GM12878 (cell line): ENCODE measurements around the gene CETP. TPM values are rescaled to one million over a fixed set of nuclear protein-coding genes. Genes with fewer than 3 reads are reported as not detected.

Experiments
- ATAC-seq: fragments of 200-7000 bp; cut with Tn5 transposase; 3 replicates; pipeline ENCODE4 v1.9.1; 2020; ENCODE audit warnings: mild to moderate bottlenecking, moderate library complexity
- BruUV-seq: library from RNA; stranded (reverse); fragments of 400-500 nt; replicated peaks from 2 replicates; lab custom pipeline; 2021; lab: Mats Ljungman, UMichigan
- CTCF ChIA-PET: fragments of 300-600 bp; sonication (Branson Sonifier 250); formaldehyde crosslinking; extraction: SDS; loops from one replicate; lab custom pipeline; 2021; ENCODE audit warnings: inconsistent platforms; lab: Yijun Ruan, JAX
- POLR2A ChIA-PET: fragments of 350-600 bp; formaldehyde crosslinking; extraction: SDS; loops from one replicate; lab custom pipeline; 2021; ENCODE audit warnings: inconsistent platforms; lab: Charles Lee
- RAD21 ChIA-PET: fragments of 300-600 bp; sonication (Branson Sonifier 250); formaldehyde crosslinking; loops from one replicate; lab custom pipeline; 2023; ENCODE audit warnings: antibody characterized with exemption; ENCODE audit not compliant: unreplicated experiment; lab: Charles Lee
- SMC1A ChIA-PET: fragments of 300-600 bp; sonication (Branson Sonifier 250); formaldehyde crosslinking; loops from one replicate; lab custom pipeline; 2023; ENCODE audit not compliant: unreplicated experiment, uncharacterized antibody; lab: Charles Lee
- DNase-seq: peaks from one replicate; pipeline ENCODE4 v3.0.0-alpha.2; 2011; ENCODE audit warnings: low read depth, low spot score
- FAIRE-seq: peaks from 3 replicates; lab custom pipeline; 2011; peaks lifted over from hg19 to GRCh38; lab: Jason Lieb, UNC
- H2AFZ ChIP-seq: 2 replicates; pipeline ENCODE4 v1.6.0; 2011; ENCODE audit warnings: low read depth, low read length, control low read depth; ENCODE audit not compliant: control insufficient read depth
- H3K27ac ChIP-seq: 2 replicates; pipeline ENCODE4 v1.5.1; 2011; ENCODE audit warnings: control low read depth; ENCODE audit not compliant: control insufficient read depth, insufficient read depth
- H3K27me3 ChIP-seq, 2 experiments: replicated peaks in 1 of 2; 2 replicates each; pipeline versions ENCODE4 v1.6.0 to v1.6.1; 2011; ENCODE audit warnings: low read length in 1 of 2; ENCODE audit not compliant: control insufficient read depth in 2 of 2, insufficient read depth in 2 of 2
- H3K36me3 ChIP-seq, 2 experiments: 2 replicates each; pipeline ENCODE4 v1.5.1; 2011; ENCODE audit warnings: low read length in 1 of 2; ENCODE audit not compliant: control insufficient read depth in 2 of 2, insufficient read depth in 2 of 2
- H3K4me1 ChIP-seq: 2 replicates; pipeline ENCODE4 v1.6.1; 2011; ENCODE audit warnings: mild to moderate bottlenecking, low read length, moderate library complexity, mixed read lengths; ENCODE audit not compliant: control insufficient read depth, insufficient read depth
- H3K4me2 ChIP-seq: 2 replicates; pipeline ENCODE4 v1.6.0; 2011; ENCODE audit warnings: control low read depth; ENCODE audit not compliant: control insufficient read depth, insufficient read depth
- H3K4me3 ChIP-seq: fragments of 200-600 bp; sonication (generic); 2 replicates; pipeline ENCODE4 v1.5.1; 2016
- H3K79me2 ChIP-seq: 2 replicates; pipeline ENCODE4 v1.6.0; 2011; ENCODE audit warnings: low read length; ENCODE audit not compliant: control insufficient read depth, insufficient read depth
- H3K9ac ChIP-seq: 2 replicates; pipeline ENCODE4 v1.8.0; 2011; ENCODE audit warnings: low read length, control low read depth, mixed read lengths; ENCODE audit not compliant: control insufficient read depth, insufficient read depth
- H3K9me3 ChIP-seq: replicated peaks from 3 replicates; pipeline ENCODE4 v1.5.1; 2011; ENCODE audit warnings: mild to moderate bottlenecking, low read length; ENCODE audit not compliant: control insufficient read depth, insufficient read depth
- H4K20me1 ChIP-seq: 2 replicates; pipeline ENCODE4 v1.6.0; 2011; ENCODE audit not compliant: control insufficient read depth, insufficient read depth
- BCL3 ChIP-seq: IDR thresholded peaks from 2 replicates; pipeline ENCODE4 v1.6.1; 2011; ENCODE audit warnings: borderline replicate concordance, low read depth, mild to moderate bottlenecking, moderate library complexity, low read length; ENCODE audit not compliant: insufficient read depth, poor library complexity, severe bottlenecking
- DPF2 ChIP-seq: fragments of 450-650 bp; IDR thresholded peaks from 2 replicates; pipeline ENCODE4 v1.6.1; 2017; ENCODE audit warnings: mild to moderate bottlenecking
- FOXM1 ChIP-seq: IDR thresholded peaks from 2 replicates; pipeline ENCODE4 v1.6.1; 2012; ENCODE audit warnings: low read depth, mild to moderate bottlenecking, inconsistent platforms, low read length, moderate library complexity
- HCFC1 ChIP-seq: fragments of 150-350 bp; IDR thresholded peaks from 2 replicates; pipeline ENCODE4 v1.6.1; 2014; ENCODE audit warnings: low read length
- HDAC2 ChIP-seq: fragments of 200-600 bp; sonication (generic); IDR thresholded peaks from 2 replicates; pipeline ENCODE4 v1.6.1; 2017
- JUNB ChIP-seq: IDR thresholded peaks from 2 replicates; pipeline ENCODE4 v1.6.1; 2016; ENCODE audit warnings: antibody characterized with exemption, mild to moderate bottlenecking
- NFXL1 ChIP-seq: fragments of 450-650 bp; IDR thresholded peaks from 2 replicates; pipeline ENCODE4 v1.6.1; 2017; ENCODE audit warnings: antibody characterized with exemption, mild to moderate bottlenecking, borderline replicate concordance
- NRF1 ChIP-seq: conservative IDR thresholded peaks from 2 replicates; pipeline ENCODE4 v1.6.1; 2011; ENCODE audit warnings: mild to moderate bottlenecking, low read depth, low read length, improper control_type of control experiment
- REST ChIP-seq: IDR thresholded peaks from 2 replicates; pipeline ENCODE4 v1.6.1; 2012; ENCODE audit warnings: mild to moderate bottlenecking, low read depth, low read length
- RFX5 ChIP-seq: IDR thresholded peaks from 2 replicates; pipeline ENCODE4 v1.6.1; 2011; ENCODE audit warnings: low read depth, low read length, improper control_type of control experiment
- SIX5 ChIP-seq: IDR thresholded peaks from 2 replicates; pipeline ENCODE4 v1.6.1; 2011; ENCODE audit warnings: mild to moderate bottlenecking, low read depth, low read length, moderate library complexity; ENCODE audit not compliant: severe bottlenecking
- SMAD5 ChIP-seq: IDR thresholded peaks from 2 replicates; pipeline ENCODE4 v1.6.1; 2016; ENCODE audit warnings: antibody characterized with exemption, low read depth
- SRF ChIP-seq, 2 experiments: IDR thresholded peaks; 2 replicates each; pipeline ENCODE4 v1.6.1; 2011; ENCODE audit warnings: low read depth in 2 of 2, low read length in 2 of 2, mild to moderate bottlenecking in 1 of 2, moderate library complexity in 1 of 2
- SUPT20H ChIP-seq: IDR thresholded peaks from 2 replicates; pipeline ENCODE4 v1.6.1; 2011; ENCODE audit warnings: low read depth, mild to moderate bottlenecking, low read length, moderate library complexity, borderline replicate concordance; ENCODE audit not compliant: control insufficient read depth
- TCF3 ChIP-seq: IDR thresholded peaks from 2 replicates; pipeline ENCODE4 v1.6.1; 2012; ENCODE audit warnings: low read depth, mild to moderate bottlenecking, low read length, borderline replicate concordance; ENCODE audit not compliant: insufficient read depth
- ZBED1 ChIP-seq: IDR thresholded peaks from 2 replicates; pipeline ENCODE4 v1.6.1; 2016; ENCODE audit warnings: borderline replicate concordance
- ZNF274 ChIP-seq: IDR thresholded peaks from one replicate; pipeline ENCODE4 v1.8.0; 2011; ENCODE audit not compliant: insufficient read length, insufficient read depth
- ZNF384 ChIP-seq: IDR thresholded peaks from 2 replicates; pipeline ENCODE4 v1.6.1; 2012; ENCODE audit warnings: low read depth, mild to moderate bottlenecking, low read length, improper control_type of control experiment, borderline replicate concordance
- WGBS: methylation state at CpG from one replicate; pipeline ENCODE4 v1.1.6; 2016; ENCODE audit warnings: low lambda C conversion rate; ENCODE audit not compliant: insufficient replicate concordance, insufficient coverage; ENCODE audit errors: missing lambda C conversion rate; 5-methylcytosine and 5-hydroxymethylcytosine counted together
- in situ Hi-C: fragments of 300-500 bp; cut with MboI; formaldehyde crosslinking; loops from 9 replicates; pipeline ENCODE4 v1.14.3; 2018; ENCODE audit warnings: mixed read lengths
- intact Hi-C: fragments of 100-400 bp; cut with micrococcal nuclease; formaldehyde crosslinking; loops from one replicate; pipeline ENCODE4 v1.14.2; 2022; ENCODE audit not compliant: unreplicated experiment
- polyA plus RNA-seq, 11 experiments: library from polyadenylated mRNA; depleted of rRNA in 4 of 11; unstranded in 6 of 11; stranded (reverse) in 5 of 11; fragments of >200 nt; fragmentation: Nextera tagmentation in 4 of 11; fragmentation: Illumina TruSeq in 1 of 11; extraction: Ambion mirVana in 4 of 11; extraction: Trizol in 1 of 11; gene quantifications; 1 replicate in 1 of 11; 2 replicates in 10 of 11; pipeline versions ENCODE4 v1.2.1 to v1.2.3, GENCODE V29; 2011 to 2016; ENCODE audit warnings: inconsistent platforms in 2 of 11, missing spikeins in 2 of 11, low read depth in 1 of 11
- total RNA-seq, 4 experiments: library from RNA; depleted of rRNA in 3 of 4; stranded (reverse); fragments of >200 nt in 3 of 4; fragmentation: Illumina TruSeq in 1 of 4; extraction: Trizol in 1 of 4; gene quantifications; 2 replicates each; pipeline versions ENCODE4 v1.2.1 to v1.2.3, GENCODE V29; 2013 to 2021
- TF ChIP-seq, protein P1 (sequence below): fragments of 450-650 bp; IDR thresholded peaks from 2 replicates; pipeline ENCODE4 v1.6.1; 2017; ENCODE audit warnings: mild to moderate bottlenecking

CETP gene
- total and polyA plus RNA-seq, 10 of the 15 experiments (the other 5 are each of a cell fraction or from before 2014, with no cell fraction given): 1.2 to 6.4 (median 2.1) TPM

- ChIA-PET CTCF (interaction anchor here (1.0 to 3.4 kb wide), 7 partner anchors 10 to 63 kb away, joined by 3 to 10 read pairs (median 4); no protein-coding TSS in a partner anchor), SMC1A (interaction anchor here (1.6 kb wide), 1 partner anchor 12 kb away, joined by 4 read pairs; no protein-coding TSS in a partner anchor), POLR2A (interaction anchor here (0.5 to 2.0 kb wide), 2 partner anchors 12 to 232 kb away, joined by 3 to 8 read pairs; no protein-coding TSS in a partner anchor), RAD21 (interaction anchor here (1.0 kb wide), 1 partner anchor 14 kb away, joined by 4 read pairs; no protein-coding TSS in a partner anchor)
- TF ChIP-seq NFXL1 (no peak), BCL3 (no peak), FOXM1 (no peak), SIX5 (no peak), REST (no peak), HCFC1 (no peak), DPF2 (no peak), SMAD5 (no peak), ZNF274 (no peak), SRF (IDR thresholded peaks at IDR 0.05; ENCODE audit: low read depth in 2 of 2, low read length in 2 of 2) (no peak), ZBED1 (no peak), HDAC2 (no peak), RFX5 (no peak), ZNF384 (no peak), SUPT20H (no peak), TCF3 (no peak), JUNB (no peak), NRF1 (no peak)
- TF ChIP-seq, protein P1, sequence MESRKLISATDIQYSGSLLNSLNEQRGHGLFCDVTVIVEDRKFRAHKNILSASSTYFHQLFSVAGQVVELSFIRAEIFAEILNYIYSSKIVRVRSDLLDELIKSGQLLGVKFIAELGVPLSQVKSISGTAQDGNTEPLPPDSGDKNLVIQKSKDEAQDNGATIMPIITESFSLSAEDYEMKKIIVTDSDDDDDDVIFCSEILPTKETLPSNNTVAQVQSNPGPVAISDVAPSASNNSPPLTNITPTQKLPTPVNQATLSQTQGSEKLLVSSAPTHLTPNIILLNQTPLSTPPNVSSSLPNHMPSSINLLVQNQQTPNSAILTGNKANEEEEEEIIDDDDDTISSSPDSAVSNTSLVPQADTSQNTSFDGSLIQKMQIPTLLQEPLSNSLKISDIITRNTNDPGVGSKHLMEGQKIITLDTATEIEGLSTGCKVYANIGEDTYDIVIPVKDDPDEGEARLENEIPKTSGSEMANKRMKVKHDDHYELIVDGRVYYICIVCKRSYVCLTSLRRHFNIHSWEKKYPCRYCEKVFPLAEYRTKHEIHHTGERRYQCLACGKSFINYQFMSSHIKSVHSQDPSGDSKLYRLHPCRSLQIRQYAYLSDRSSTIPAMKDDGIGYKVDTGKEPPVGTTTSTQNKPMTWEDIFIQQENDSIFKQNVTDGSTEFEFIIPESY: no peak
- Histone ChIP-seq H3K36me3 (peaks cover 17 to 20% of the 10 kb centered on the region in 2 experiments), H3K4me1 (no peaks in the 10 kb centered on the region; the same call in 1 of the 2 replicates), H2AFZ (no peak overlapping the region), H3K9me3 (no peaks in the 10 kb centered on the region), H3K4me2 (no peak overlapping the region), H4K20me1 (no peaks in the 10 kb centered on the region), H3K27me3 (no peaks in the 10 kb centered on the region), H3K4me3 (no peak overlapping the region), H3K9ac (no peak overlapping the region), H3K27ac (no peak overlapping the region), H3K79me2 (no peaks in the 10 kb centered on the region)
- whole genome bisulfite sequencing: 97% methylated on average over 2 of the region's 2 CpGs
- no peak for FAIRE-seq
- in situ Hi-C loops: no loop called here
- ATAC-seq: no peak
- intact Hi-C loops: no loop called here
- DNase-seq: no peak
- TSS peak; percentile 13 for BruUV-seq
Observed at GRCh38 chr16:57027067-57027466, 65.3 kb downstream of the CETP start.
